OCI-LY3 (cell line): Measurements from ENCODE around the gene SLC26A11.

ENCODE experiments used
- EZH2phosphoT487 ChIP-seq: fragments of 200-600 bp; shearing (Covaris generic); IDR thresholded peaks from 2 replicates; pipeline ENCODE4 v1.6.1; 2018; ENCODE audit warnings: antibody characterized with exemption, mixed run types, low read depth
- TF ChIP-seq, protein P1 (sequence below): fragments of 200-600, 300-600 bp; sonication (generic); IDR thresholded peaks from 2 replicates; pipeline ENCODE4 v1.5.1; 2014; ENCODE audit warnings: antibody characterized with exemption, low read length, low read depth

DNA sequence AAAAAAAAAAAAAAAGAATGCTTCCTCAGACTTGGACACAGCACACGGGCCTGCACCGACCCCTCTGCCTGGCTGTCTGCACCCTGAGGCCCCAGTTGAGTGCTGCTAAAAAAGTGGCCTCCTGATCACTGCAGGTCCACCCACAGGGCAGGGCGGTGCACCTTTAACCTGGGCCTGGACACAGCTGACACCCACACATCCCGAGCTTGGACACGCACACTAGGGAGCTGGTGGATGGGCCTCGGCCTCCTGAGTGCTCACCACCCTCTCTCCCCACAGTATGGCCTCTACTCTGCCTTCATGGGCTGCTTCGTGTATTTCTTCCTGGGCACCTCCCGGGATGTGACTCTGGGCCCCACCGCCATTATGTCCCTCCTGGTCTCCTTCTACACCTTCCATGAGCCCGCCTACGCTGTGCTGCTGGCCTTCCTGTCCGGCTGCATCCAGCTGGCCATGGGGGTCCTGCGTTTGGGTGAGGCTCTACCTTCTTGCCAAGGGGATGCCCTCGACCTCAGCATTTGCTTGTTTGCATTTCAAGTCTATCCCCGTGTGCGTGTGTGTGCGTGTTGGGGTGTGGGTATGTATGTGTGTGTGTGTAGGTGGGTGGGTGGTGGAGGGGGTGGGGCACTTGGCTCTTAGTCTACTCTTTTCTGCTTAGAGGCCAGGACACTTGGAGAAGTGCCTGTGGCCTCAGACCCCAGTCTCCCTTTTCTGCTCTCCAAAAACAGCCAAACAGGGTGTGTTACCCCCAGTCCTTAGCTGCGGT is 2.3 kb downstream of the SLC26A11 start:
- TF ChIP-seq, protein P1, sequence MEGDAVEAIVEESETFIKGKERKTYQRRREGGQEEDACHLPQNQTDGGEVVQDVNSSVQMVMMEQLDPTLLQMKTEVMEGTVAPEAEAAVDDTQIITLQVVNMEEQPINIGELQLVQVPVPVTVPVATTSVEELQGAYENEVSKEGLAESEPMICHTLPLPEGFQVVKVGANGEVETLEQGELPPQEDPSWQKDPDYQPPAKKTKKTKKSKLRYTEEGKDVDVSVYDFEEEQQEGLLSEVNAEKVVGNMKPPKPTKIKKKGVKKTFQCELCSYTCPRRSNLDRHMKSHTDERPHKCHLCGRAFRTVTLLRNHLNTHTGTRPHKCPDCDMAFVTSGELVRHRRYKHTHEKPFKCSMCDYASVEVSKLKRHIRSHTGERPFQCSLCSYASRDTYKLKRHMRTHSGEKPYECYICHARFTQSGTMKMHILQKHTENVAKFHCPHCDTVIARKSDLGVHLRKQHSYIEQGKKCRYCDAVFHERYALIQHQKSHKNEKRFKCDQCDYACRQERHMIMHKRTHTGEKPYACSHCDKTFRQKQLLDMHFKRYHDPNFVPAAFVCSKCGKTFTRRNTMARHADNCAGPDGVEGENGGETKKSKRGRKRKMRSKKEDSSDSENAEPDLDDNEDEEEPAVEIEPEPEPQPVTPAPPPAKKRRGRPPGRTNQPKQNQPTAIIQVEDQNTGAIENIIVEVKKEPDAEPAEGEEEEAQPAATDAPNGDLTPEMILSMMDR, result no peak
- no peak for TF ChIP-seq EZH2phosphoT487
